Neutrophil (primary cell): ENCODE results near the gene DBH.

Source experiments
- H3K27ac ChIP-seq: fragments of 200-600 bp; sonication (generic); 2 replicates; pipeline ENCODE4 v1.5.1; 2016; ENCODE audit warnings: mild to moderate bottlenecking, moderate library complexity
- H3K27me3 ChIP-seq: fragments of 200-600 bp; sonication (generic); 2 replicates; pipeline ENCODE4 v1.6.0; 2016; ENCODE audit warnings: mild to moderate bottlenecking
- H3K36me3 ChIP-seq: fragments of 200-600 bp; sonication (generic); 2 replicates; pipeline ENCODE4 v1.5.1; 2017
- H3K4me1 ChIP-seq, 2 experiments: fragments of 200-600 bp in 1 of 2; sonication (generic) in 1 of 2; 1 replicate in 1 of 2; 2 replicates in 1 of 2; pipeline versions ENCODE4 v1.5.1 to v1.6.1; 2013 to 2016; ENCODE audit warnings: low read depth in 1 of 2, low read length in 1 of 2, mild to moderate bottlenecking in 1 of 2, moderate library complexity in 1 of 2; ENCODE audit not compliant: control insufficient read depth in 1 of 2, insufficient read depth in 1 of 2
- H3K4me3 ChIP-seq, 2 experiments: fragments of 200-600 bp in 1 of 2; sonication (generic) in 1 of 2; 1 replicate in 1 of 2; 2 replicates in 1 of 2; pipeline ENCODE4 v1.5.1; 2013 to 2016; ENCODE audit warnings: low read depth in 1 of 2, low read length in 1 of 2, mild to moderate bottlenecking in 1 of 2, moderate library complexity in 1 of 2
- H3K9me3 ChIP-seq: fragments of 200-600 bp; sonication (generic); 2 replicates; pipeline ENCODE4 v1.5.1; 2016
- TF ChIP-seq, protein P1 (sequence below): fragments of 200-600 bp; sonication (generic); IDR thresholded peaks from 2 replicates; pipeline ENCODE4 v1.5.1; 2016; ENCODE audit warnings: antibody characterized with exemption

The DBH gene

DNA sequence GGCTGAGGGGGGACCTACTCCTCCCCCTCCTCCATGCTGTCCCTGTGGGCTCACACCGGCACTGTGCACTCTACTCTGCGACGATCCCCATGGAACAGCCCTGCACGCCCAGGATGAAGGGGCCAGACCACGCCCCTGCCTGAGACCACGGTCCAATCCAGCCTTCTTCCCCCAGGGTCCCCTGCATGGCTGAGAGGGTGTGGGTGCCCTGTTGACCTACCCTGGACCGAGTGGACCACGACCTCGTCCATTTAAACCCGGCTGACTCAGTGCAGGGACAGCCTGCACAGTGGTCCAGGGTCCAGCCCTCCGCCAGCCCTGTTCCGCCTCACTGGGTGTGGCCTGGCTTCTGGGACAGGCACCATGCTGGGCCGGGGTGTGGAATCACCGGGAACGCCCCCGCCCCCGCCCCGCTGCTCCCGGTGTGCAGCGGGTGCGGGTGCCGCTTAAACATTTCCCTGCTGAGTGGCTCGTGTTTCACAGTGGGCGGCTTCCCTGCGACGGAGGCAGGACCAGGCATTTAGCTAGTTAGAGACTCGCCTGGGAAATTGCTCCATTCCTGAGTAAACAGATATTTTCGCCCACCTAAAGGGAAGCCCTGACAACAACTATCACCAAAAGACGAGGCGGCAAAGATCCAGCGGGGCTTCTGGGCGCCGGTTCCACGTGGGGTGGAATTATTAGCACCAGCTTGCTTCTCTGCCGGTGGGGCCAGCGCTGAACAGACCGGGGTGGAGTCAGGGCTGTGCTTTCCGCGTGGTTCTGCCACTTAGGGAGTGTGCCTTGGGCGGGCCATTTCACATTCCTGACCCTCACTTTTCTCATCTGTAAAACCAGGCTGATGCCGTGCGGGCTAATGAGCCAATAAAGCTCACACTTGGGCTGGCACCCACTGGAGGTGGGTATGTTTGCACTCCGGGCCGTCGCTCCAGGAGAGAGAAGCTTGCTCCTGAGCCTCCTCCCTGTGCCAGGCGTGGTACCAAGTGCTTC, 22.6 kb downstream of the DBH start:
- Histone ChIP-seq H3K36me3 (no peaks in the 10 kb centered on the region), H3K27me3 (peaks cover 68% of the 10 kb centered on the region), H3K9me3 (no peaks in the 10 kb centered on the region), H3K4me1 (no peaks in the 10 kb centered on the region), H3K27ac (no peak overlapping the region), H3K4me3 (no peak overlapping the region)
- TF ChIP-seq, protein P1, sequence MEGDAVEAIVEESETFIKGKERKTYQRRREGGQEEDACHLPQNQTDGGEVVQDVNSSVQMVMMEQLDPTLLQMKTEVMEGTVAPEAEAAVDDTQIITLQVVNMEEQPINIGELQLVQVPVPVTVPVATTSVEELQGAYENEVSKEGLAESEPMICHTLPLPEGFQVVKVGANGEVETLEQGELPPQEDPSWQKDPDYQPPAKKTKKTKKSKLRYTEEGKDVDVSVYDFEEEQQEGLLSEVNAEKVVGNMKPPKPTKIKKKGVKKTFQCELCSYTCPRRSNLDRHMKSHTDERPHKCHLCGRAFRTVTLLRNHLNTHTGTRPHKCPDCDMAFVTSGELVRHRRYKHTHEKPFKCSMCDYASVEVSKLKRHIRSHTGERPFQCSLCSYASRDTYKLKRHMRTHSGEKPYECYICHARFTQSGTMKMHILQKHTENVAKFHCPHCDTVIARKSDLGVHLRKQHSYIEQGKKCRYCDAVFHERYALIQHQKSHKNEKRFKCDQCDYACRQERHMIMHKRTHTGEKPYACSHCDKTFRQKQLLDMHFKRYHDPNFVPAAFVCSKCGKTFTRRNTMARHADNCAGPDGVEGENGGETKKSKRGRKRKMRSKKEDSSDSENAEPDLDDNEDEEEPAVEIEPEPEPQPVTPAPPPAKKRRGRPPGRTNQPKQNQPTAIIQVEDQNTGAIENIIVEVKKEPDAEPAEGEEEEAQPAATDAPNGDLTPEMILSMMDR: no peak

DNA sequence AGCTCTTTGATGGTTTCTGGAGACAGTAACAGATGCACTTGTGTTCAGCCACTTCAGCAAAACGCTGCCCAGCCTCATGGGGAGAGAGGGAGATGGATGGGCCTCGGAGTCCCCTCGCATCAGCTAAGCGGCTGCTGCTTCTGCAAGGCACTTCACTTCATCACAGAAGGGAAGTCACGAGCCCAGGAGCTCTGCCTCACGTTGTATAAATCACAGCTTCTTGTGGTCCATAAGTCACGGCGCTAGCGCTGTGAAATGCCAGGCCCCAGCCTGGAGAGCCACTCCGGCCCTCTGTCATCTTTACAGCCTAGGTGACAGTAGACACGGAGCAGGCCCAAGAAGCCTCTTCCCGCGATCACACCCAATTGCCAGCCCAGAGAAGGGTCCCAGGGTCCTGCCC, 23.4 kb downstream of the DBH start:
- Histone ChIP-seq H3K9me3 (no peaks in the 10 kb centered on the region), H3K27me3 (peaks cover 65% of the 10 kb centered on the region), H3K4me1 (no peaks in the 10 kb centered on the region), H3K27ac (no peak overlapping the region), H3K4me3 (no peak overlapping the region), H3K36me3 (no peaks in the 10 kb centered on the region)
- TF ChIP-seq, protein P1: no peak

DNA sequence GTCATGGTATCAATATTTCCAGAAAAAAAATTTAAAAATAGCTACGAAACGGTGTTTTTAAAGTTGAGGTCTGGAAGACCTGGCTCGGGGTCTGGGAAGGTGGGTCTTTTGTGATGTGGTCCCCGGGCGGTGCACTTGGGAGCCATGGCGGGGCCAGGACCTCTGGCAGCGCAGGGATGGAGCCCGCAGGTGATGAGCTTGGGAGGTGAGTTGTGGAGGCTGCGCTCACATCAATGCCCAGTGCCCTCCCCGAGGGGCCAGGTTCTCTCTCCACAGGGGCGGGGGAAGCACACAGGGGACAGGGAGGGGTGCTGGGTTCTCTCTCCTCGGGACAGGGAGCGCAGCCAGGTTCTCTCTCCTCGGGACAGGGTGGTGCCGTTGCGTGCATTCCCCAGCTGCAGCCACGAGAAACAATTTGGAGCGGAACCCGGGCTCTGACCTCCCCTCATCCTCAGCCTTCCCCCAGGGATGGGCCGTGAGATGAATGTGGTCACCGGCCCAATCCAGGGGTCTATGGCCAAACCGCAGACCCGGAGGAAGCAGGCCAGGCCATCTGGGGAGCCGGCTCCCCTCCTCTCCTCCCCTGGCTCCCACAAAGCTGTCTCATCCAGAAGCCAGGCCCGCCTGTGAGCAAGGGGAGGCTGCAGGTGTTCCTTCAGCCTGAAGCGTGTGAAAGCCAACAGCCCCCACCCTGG, 25.8 kb downstream of the DBH start:
- Histone ChIP-seq H3K4me3 (no peak overlapping the region), H3K4me1 (no peaks in the 10 kb centered on the region), H3K27ac (no peak overlapping the region), H3K9me3 (no peaks in the 10 kb centered on the region), H3K27me3 (peaks cover 40% of the 10 kb centered on the region), H3K36me3 (no peaks in the 10 kb centered on the region)
- TF ChIP-seq, protein P1: no peak

DNA sequence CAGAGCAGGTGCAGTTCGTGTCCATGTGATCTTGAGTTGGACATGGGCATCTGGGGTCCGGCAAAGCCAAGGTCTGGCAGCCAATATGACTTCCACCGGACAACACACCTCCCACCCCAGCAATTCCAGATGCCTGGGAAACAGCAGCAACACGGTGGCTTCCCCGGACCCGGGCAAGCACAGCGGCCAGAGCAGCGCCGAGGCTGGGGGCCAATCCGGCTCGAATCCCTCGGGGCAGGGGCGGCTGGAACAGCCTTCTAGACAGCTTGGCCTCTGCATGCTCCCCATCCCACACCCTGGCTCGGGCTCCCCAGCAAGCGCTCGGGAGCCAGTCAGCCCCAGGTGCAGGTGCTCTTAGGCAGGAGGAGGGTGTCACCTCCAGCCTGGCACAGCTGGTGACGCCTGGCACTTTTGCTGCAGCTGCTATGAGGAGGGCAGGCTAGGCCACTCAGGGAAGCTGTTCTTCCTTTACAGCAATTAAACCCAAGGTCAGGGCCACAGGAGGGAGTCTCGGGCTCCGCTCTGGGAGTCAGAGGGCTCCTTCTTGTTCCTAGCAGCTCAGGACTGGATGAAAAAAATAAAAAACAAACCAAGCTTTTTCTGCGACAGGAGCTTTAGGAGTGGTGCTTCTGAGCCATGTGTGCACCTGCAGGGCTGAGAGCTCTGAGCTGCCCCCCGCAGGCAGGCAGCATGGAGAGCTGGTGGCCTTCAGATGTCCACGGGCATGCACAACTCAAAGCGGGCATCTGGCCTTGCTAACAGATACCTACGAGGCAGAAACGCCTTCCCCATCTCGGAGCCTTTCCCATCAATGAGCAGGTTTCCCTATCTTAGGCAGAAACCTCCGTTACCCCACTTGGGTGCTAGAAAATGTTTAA, 28.2 kb downstream of the DBH start:
- Histone ChIP-seq H3K36me3 (no peaks in the 10 kb centered on the region), H3K27me3 (peaks cover 16% of the 10 kb centered on the region), H3K9me3 (no peaks in the 10 kb centered on the region), H3K27ac (no peak overlapping the region), H3K4me3 (no peak overlapping the region), H3K4me1 (no peaks in the 10 kb centered on the region)
- TF ChIP-seq, protein P1: no peak

DNA sequence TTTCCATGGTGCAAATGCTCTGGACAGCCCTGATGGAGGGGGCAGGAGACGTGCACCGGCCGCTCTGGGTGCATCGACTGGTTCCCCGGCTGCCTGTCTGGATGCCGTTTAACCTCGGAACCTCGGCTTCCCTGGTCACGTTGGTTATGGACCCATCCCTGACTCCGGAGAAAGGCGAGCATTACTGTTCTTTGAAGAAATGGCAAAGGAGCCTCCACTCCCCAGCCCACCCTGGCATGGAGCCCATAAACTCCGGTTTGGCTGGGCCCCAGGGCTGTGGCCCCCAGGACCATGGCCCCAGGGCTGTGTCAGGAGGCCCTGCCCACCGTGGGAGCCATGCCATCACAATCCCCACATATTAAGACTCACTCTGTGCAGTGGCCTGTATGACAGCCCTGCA, 28.9 kb downstream of the DBH start:
- no peak overlapping the region for H3K27ac ChIP-seq
- H3K4me1 ChIP-seq: no peaks in the 10 kb centered on the region
- no peak overlapping the region for H3K4me3 ChIP-seq
- H3K9me3 ChIP-seq: no peaks in the 10 kb centered on the region
- peaks cover 9% of the 10 kb centered on the region for H3K27me3 ChIP-seq
- TF ChIP-seq, protein P1: no peak
- H3K36me3 ChIP-seq: no peaks in the 10 kb centered on the region
